Ovary (tissue), 3 donors: ENCODE results near the gene OR6C68.
"Not testable (repeated sequence)": the region's sequence is repeated elsewhere in the genome, so short reads cannot be mapped to it uniquely, and the experiment has no call there.

Experiments used
- CTCF ChIP-seq, 3 donors: fragments of 450-650 bp in 2 of 3; fragments of 200-600 bp in 1 of 3; IDR thresholded peaks; one replicate each; pipeline versions ENCODE4 v1.5.1 to v1.8.0; 2016 to 2022; ENCODE audit warnings: antibody characterized with exemption in 3 of 3, mild to moderate bottlenecking in 1 of 3
- EP300 ChIP-seq: sonication (generic); formaldehyde crosslinking; IDR thresholded peaks from one replicate; pipeline ENCODE4 v1.6.1; 2017; ENCODE audit warnings: antibody characterized with exemption
- donor health status: DM: no; HTN: no; CAD: no.

GRCh38 chr12:55464926-55465325, 27.3 kb upstream of the OR6C68 start:
- TF ChIP-seq CTCF (IDR thresholded peaks at IDR 0.05); EP300: not testable (repeated sequence)
